HepG2 (cell line): ENCODE measurements around the gene HBM. TPM values are rescaled to one million over a fixed set of nuclear protein-coding genes. Genes with fewer than 3 reads are reported as not detected.

ENCODE experiments used
- EP300 ChIP-seq, 3 experiments: sonication (generic) in 1 of 3; formaldehyde crosslinking in 1 of 3; IDR thresholded peaks; 2 replicates each; pipeline versions ENCODE4 v1.5.1 to v1.6.1; 2011 to 2020; ENCODE audit warnings: low read depth in 2 of 3, low read length in 2 of 3, borderline replicate concordance in 1 of 3, improper control_type of control experiment in 1 of 3, mild to moderate bottlenecking in 1 of 3, missing genetic modification reagents in 1 of 3, moderate library complexity in 1 of 3
- ISL2 ChIP-seq: sonication (generic); formaldehyde crosslinking; IDR thresholded peaks from 2 replicates; pipeline ENCODE4 v1.5.0; 2020; ENCODE audit warnings: missing genetic modification reagents
- KDM1A ChIP-seq: IDR thresholded peaks from 2 replicates; pipeline ENCODE4 v1.6.1; 2016; ENCODE audit warnings: missing compliant biosample characterization
- KLF6 ChIP-seq: IDR thresholded peaks from 2 replicates; pipeline ENCODE4 v1.8.0; 2016; ENCODE audit warnings: missing biosample characterization, missing genetic modification reagents
- RORA ChIP-seq: sonication (generic); formaldehyde crosslinking; IDR thresholded peaks from 2 replicates; pipeline ENCODE4 v1.5.0; 2020; ENCODE audit warnings: mild to moderate bottlenecking, missing genetic modification reagents, moderate library complexity
- TRIM24 ChIP-seq: sonication (generic); formaldehyde crosslinking; IDR thresholded peaks from 2 replicates; pipeline ENCODE4 v1.8.0; 2022; ENCODE audit warnings: mild to moderate bottlenecking, missing genetic modification reagents
- ZNF143 ChIP-seq: sonication (generic); formaldehyde crosslinking; IDR thresholded peaks from 2 replicates; pipeline ENCODE4 v1.4.0; 2020; ENCODE audit warnings: missing genetic modification reagents
- ZNF577 ChIP-seq: sonication (generic); formaldehyde crosslinking; IDR thresholded peaks from 2 replicates; pipeline ENCODE4 v1.4.0; 2020; ENCODE audit warnings: mild to moderate bottlenecking, low read depth, missing genetic modification reagents, borderline replicate concordance
- polyA plus RNA-seq, 8 experiments: library from polyadenylated mRNA; depleted of rRNA in 3 of 8; stranded (reverse) in 7 of 8; unstranded in 1 of 8; fragments of >200 nt; fragmentation: Illumina TruSeq in 4 of 8; extraction: Trizol in 4 of 8; gene quantifications; 2 replicates each; pipeline versions ENCODE4 v1.2.1 to v1.2.3, GENCODE V29; 2011 to 2016; ENCODE audit warnings: low read depth in 4 of 8, missing spikeins in 1 of 8, mixed read lengths in 1 of 8; ENCODE audit not compliant: insufficient read depth in 1 of 8
- total RNA-seq, 5 experiments: library from RNA; depleted of rRNA; stranded (reverse); fragments of >200 nt; fragmentation: Illumina TruSeq; extraction: Trizol; gene quantifications; 2 replicates each; pipeline ENCODE4 v1.2.3, GENCODE V29; 2016; ENCODE audit warnings: low read depth in 1 of 5
- TF ChIP-seq, protein P1 (sequence below): conservative IDR thresholded peaks from 2 replicates; pipeline ENCODE4 v1.6.1; 2018; ENCODE audit warnings: missing genetic modification reagents
- TF ChIP-seq, protein P2 (sequence below): sonication (generic); formaldehyde crosslinking; conservative IDR thresholded peaks from 2 replicates; pipeline ENCODE4 v1.8.0; 2022; ENCODE audit warnings: missing genetic modification reagents
- TF ChIP-seq, protein P3 (sequence below): IDR thresholded peaks from 2 replicates; pipeline ENCODE4 v1.4.0; 2020; ENCODE audit warnings: mild to moderate bottlenecking, missing genetic modification reagents
- TF ChIP-seq, protein P4 (sequence below): sonication (generic); formaldehyde crosslinking; IDR thresholded peaks from 2 replicates; pipeline ENCODE4 v1.5.0; 2020; ENCODE audit warnings: mild to moderate bottlenecking, missing genetic modification reagents, borderline replicate concordance

HBM gene
- total and polyA plus RNA-seq, 2 of the 13 experiments (the other 11 are each of a cell fraction or from before 2014, with no cell fraction given) = not detected

DNA sequence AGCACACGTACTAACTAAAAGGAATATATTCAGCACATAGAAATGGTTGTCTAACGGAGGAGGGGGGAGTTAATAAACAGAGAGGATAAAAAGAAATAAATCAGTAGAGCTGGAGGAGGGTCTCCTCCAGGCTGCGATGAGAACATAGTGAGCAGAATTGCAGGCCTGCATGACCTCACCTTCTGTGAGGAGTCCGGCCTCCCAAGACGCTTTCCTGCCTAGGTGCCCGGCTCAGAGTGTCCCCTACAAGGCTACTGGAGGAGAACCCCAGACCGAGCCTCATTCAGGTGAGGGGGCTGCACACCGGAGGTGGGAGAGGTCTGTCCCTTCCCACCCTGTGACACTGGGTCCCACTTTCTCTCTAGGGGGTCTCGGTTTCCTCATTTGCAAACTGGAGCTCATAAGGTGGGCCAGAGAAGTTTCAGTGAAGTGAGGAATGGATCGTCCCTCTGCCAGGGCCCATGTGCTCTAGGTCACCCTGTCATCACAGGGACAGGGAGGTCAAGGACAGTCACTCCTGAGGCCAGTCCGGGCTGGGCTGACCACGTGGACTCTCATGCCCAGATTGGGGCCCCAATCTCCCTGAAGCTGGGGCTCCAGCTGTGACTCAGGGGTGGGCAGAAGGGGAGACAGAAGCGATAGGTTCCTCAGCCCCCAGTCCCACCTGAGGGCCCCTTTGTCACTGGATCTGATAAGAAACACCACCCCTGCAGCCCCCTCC lies 3.3 kb upstream of the HBM start (continued):
- TF ChIP-seq, protein P1, sequence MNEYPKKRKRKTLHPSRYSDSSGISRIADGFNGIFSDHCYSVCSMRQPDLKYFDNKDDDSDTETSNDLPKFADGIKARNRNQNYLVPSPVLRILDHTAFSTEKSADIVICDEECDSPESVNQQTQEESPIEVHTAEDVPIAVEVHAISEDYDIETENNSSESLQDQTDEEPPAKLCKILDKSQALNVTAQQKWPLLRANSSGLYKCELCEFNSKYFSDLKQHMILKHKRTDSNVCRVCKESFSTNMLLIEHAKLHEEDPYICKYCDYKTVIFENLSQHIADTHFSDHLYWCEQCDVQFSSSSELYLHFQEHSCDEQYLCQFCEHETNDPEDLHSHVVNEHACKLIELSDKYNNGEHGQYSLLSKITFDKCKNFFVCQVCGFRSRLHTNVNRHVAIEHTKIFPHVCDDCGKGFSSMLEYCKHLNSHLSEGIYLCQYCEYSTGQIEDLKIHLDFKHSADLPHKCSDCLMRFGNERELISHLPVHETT = no peak
- TF ChIP-seq, protein P2, sequence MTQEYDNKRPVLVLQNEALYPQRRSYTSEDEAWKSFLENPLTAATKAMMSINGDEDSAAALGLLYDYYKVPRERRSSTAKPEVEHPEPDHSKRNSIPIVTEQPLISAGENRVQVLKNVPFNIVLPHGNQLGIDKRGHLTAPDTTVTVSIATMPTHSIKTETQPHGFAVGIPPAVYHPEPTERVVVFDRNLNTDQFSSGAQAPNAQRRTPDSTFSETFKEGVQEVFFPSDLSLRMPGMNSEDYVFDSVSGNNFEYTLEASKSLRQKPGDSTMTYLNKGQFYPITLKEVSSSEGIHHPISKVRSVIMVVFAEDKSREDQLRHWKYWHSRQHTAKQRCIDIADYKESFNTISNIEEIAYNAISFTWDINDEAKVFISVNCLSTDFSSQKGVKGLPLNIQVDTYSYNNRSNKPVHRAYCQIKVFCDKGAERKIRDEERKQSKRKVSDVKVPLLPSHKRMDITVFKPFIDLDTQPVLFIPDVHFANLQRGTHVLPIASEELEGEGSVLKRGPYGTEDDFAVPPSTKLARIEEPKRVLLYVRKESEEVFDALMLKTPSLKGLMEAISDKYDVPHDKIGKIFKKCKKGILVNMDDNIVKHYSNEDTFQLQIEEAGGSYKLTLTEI (CRISPR knock-in tag) = no peak
- TF ChIP-seq ZNF143 (no peak), EP300 (IDR thresholded peaks at IDR 0.05; ENCODE audit: low read depth in 2 of 2, low read length in 2 of 2) (no peak), EP300 (CRISPR knock-in tag; IDR thresholded peaks at IDR 0.05; ENCODE audit: borderline replicate concordance) (no peak), KLF6 (CRISPR knock-in tag) (no peak), RORA (no peak), ZNF577 (CRISPR knock-in tag) (no peak), ISL2 (CRISPR knock-in tag) (no peak), KDM1A (CRISPR knock-in tag) (no peak), TRIM24 (CRISPR knock-in tag) (no peak)
- TF ChIP-seq, protein P3, sequence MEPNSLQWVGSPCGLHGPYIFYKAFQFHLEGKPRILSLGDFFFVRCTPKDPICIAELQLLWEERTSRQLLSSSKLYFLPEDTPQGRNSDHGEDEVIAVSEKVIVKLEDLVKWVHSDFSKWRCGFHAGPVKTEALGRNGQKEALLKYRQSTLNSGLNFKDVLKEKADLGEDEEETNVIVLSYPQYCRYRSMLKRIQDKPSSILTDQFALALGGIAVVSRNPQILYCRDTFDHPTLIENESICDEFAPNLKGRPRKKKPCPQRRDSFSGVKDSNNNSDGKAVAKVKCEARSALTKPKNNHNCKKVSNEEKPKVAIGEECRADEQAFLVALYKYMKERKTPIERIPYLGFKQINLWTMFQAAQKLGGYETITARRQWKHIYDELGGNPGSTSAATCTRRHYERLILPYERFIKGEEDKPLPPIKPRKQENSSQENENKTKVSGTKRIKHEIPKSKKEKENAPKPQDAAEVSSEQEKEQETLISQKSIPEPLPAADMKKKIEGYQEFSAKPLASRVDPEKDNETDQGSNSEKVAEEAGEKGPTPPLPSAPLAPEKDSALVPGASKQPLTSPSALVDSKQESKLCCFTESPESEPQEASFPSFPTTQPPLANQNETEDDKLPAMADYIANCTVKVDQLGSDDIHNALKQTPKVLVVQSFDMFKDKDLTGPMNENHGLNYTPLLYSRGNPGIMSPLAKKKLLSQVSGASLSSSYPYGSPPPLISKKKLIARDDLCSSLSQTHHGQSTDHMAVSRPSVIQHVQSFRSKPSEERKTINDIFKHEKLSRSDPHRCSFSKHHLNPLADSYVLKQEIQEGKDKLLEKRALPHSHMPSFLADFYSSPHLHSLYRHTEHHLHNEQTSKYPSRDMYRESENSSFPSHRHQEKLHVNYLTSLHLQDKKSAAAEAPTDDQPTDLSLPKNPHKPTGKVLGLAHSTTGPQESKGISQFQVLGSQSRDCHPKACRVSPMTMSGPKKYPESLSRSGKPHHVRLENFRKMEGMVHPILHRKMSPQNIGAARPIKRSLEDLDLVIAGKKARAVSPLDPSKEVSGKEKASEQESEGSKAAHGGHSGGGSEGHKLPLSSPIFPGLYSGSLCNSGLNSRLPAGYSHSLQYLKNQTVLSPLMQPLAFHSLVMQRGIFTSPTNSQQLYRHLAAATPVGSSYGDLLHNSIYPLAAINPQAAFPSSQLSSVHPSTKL (CRISPR knock-in tag) = peak; percentile 52
- TF ChIP-seq, protein P4, sequence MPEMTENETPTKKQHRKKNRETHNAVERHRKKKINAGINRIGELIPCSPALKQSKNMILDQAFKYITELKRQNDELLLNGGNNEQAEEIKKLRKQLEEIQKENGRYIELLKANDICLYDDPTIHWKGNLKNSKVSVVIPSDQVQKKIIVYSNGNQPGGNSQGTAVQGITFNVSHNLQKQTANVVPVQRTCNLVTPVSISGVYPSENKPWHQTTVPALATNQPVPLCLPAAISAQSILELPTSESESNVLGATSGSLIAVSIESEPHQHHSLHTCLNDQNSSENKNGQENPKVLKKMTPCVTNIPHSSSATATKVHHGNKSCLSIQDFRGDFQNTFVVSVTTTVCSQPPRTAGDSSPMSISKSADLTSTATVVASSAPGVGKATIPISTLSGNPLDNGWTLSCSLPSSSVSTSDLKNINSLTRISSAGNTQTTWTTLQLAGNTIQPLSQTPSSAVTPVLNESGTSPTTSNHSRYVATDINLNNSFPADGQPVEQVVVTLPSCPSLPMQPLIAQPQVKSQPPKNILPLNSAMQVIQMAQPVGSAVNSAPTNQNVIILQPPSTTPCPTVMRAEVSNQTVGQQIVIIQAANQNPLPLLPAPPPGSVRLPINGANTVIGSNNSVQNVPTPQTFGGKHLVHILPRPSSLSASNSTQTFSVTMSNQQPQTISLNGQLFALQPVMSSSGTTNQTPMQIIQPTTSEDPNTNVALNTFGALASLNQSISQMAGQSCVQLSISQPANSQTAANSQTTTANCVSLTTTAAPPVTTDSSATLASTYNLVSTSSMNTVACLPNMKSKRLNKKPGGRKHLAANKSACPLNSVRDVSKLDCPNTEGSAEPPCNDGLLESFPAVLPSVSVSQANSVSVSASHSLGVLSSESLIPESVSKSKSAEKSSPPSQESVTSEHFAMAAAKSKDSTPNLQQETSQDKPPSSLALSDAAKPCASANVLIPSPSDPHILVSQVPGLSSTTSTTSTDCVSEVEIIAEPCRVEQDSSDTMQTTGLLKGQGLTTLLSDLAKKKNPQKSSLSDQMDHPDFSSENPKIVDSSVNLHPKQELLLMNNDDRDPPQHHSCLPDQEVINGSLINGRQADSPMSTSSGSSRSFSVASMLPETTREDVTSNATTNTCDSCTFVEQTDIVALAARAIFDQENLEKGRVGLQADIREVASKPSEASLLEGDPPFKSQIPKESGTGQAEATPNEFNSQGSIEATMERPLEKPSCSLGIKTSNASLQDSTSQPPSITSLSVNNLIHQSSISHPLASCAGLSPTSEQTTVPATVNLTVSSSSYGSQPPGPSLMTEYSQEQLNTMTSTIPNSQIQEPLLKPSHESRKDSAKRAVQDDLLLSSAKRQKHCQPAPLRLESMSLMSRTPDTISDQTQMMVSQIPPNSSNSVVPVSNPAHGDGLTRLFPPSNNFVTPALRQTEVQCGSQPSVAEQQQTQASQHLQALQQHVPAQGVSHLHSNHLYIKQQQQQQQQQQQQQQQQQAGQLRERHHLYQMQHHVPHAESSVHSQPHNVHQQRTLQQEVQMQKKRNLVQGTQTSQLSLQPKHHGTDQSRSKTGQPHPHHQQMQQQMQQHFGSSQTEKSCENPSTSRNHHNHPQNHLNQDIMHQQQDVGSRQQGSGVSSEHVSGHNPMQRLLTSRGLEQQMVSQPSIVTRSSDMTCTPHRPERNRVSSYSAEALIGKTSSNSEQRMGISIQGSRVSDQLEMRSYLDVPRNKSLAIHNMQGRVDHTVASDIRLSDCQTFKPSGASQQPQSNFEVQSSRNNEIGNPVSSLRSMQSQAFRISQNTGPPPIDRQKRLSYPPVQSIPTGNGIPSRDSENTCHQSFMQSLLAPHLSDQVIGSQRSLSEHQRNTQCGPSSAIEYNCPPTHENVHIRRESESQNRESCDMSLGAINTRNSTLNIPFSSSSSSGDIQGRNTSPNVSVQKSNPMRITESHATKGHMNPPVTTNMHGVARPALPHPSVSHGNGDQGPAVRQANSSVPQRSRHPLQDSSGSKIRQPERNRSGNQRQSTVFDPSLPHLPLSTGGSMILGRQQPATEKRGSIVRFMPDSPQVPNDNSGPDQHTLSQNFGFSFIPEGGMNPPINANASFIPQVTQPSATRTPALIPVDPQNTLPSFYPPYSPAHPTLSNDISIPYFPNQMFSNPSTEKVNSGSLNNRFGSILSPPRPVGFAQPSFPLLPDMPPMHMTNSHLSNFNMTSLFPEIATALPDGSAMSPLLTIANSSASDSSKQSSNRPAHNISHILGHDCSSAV (CRISPR knock-in tag) = no peak
